Activated T-helper 2 cell treated with anti-CD3 and anti-CD28 coated beads, Interferon-gamma antibody, Interleukin-2, Interleukin-4, amounts not matched to agents 10 μg/mL and 5 μg/mL and 100 μg/mL, durations not matched to agents 14 hours and 24 hours and 36 hours (primary cell): ENCODE data around the gene GNB1L. TPM values are rescaled to one million over a fixed set of nuclear protein-coding genes. Genes with fewer than 3 reads are reported as not detected.

Experiments
- DNase-seq: peaks from one replicate; pipeline ENCODE4 v3.0.0; 2021; ENCODE audit warnings: low spot score
- H3K27ac Mint-ChIP-seq: one replicate; pipeline ENCODE4 v1.8.0; 2021; ENCODE audit warnings: mixed read lengths
- H3K27me3 Mint-ChIP-seq: one replicate; pipeline ENCODE4 v1.8.0; 2021; ENCODE audit warnings: low read depth, mixed read lengths
- H3K36me3 Mint-ChIP-seq: one replicate; pipeline ENCODE4 v1.8.0; 2021; ENCODE audit warnings: low read depth, mixed read lengths
- H3K4me1 Mint-ChIP-seq: one replicate; pipeline ENCODE4 v1.8.0; 2021; ENCODE audit warnings: low read depth, mixed read lengths
- H3K4me3 Mint-ChIP-seq: one replicate; pipeline ENCODE4 v1.8.0; 2021; ENCODE audit warnings: low read depth, mild to moderate bottlenecking, moderate library complexity, mixed read lengths
- H3K9me3 Mint-ChIP-seq: one replicate; pipeline ENCODE4 v1.8.0; 2021; ENCODE audit warnings: mixed read lengths
- intact Hi-C: fragments of 100-400 bp; cut with micrococcal nuclease; formaldehyde crosslinking; loops from one replicate; pipeline ENCODE4 v1.15.1; 2023
- total RNA-seq: library from RNA; stranded (reverse); gene quantifications from 2 replicates; pipeline ENCODE4 v1.2.3, GENCODE V29; 2022

Gene GNB1L
- total RNA-seq, result 14.7 and 17.7 TPM in 2 replicates

- H3K27me3 Mint-ChIP-seq, result no peaks in the 10 kb centered on the region
- H3K9me3 Mint-ChIP-seq, result no peaks in the 10 kb centered on the region
- H3K36me3 Mint-ChIP-seq, result peaks cover 41% of the 10 kb centered on the region
- intact Hi-C loops, result loop anchor here (1.0 to 5.0 kb wide), 4 partner anchors 37 to 262 kb away; partner anchors contain the start of genes COMT, RANBP1, TRMT2A and TXNRD2
- peaks cover 35% of the 10 kb centered on the region for H3K4me1 Mint-ChIP-seq
- H3K4me3 Mint-ChIP-seq, result peak within 1 kb of the TSS; percentile 98
- peak; percentile 95 for DNase-seq
- peak within 1 kb of the TSS; percentile 93 for H3K27ac Mint-ChIP-seq
These were observed at the start of gene GNB1L, which contains the start of gene RTL10 for GRCh38 chr22:19854778-19855503. GNB1L (minus strand) TSS chr22:19854874; CDS start chr22:19821355, 33,519 bp downstream. RTL10 (minus strand) TSS chr22:19854874; CDS start chr22:19852261, 2,613 bp downstream.

DNA sequence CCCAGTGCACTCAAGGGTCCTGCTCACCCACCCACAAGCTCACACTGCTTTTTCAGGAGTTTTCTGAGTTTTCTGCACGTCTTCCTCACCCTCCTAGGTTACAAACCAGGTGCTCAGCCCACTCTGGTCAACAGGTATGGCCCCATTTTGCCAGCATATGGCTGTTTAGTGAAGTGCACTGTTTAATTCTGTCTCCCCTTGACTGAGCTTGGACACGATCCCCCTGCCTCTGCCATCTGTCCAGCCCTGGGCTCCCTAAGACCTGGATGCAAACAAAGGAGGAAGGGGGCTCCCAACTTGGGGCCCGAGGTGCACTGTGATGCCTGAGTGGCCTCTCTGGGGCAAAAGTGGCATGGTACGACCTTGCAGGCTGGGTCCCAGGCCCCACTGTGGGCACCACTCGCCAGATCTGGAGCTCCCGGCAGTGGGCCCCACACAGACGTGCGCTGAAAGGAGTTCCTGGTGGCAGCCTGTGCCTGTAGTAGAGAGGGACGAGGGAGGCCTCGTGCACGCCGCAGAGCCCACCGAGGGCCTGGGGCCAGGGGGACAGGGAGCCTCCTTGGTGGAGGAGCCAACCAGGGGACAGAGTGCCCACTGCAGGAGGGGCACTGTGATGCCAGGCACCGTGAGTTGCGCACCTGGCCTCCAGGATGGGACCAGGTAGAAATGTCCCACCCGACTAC, 49.6 kb upstream of the GNB1L start:
- Mint-ChIP-seq H3K27me3 (no peaks in the 10 kb centered on the region), H3K4me1 (peaks cover under 1% of the 10 kb centered on the region), H3K27ac (no peak overlapping the region), H3K9me3 (no peaks in the 10 kb centered on the region), H3K36me3 (no peaks in the 10 kb centered on the region), H3K4me3 (no peak overlapping the region)
- intact Hi-C loops, result no loop called here
- DNase-seq, result no peak

DNA sequence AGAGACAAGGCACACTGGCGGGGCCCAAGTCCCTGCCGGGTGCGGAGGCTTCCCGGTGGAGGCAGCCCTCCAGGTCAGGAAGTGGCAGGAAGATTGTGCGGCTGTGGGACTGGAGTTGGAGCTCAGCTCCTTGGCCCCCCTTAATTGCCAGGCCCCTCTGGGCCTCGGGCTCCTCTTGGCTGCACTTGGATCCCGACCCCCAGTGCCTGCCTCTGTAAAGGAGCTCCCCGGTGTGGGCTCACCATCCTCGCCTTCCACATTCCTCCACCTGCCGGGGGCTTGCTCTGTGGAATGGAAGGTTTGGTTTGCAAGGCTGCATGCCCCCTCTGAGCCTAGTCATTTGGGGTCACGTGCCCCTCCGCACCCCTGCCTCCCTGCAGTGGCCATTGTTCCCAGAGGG, 48.8 kb upstream of the GNB1L start:
- Mint-ChIP-seq H3K27ac (no peak overlapping the region), H3K36me3 (no peaks in the 10 kb centered on the region), H3K4me3 (no peak overlapping the region), H3K27me3 (no peaks in the 10 kb centered on the region), H3K4me1 (no peaks in the 10 kb centered on the region), H3K9me3 (no peaks in the 10 kb centered on the region)
- intact Hi-C loops, result no loop called here
- DNase-seq, result no peak

DNA sequence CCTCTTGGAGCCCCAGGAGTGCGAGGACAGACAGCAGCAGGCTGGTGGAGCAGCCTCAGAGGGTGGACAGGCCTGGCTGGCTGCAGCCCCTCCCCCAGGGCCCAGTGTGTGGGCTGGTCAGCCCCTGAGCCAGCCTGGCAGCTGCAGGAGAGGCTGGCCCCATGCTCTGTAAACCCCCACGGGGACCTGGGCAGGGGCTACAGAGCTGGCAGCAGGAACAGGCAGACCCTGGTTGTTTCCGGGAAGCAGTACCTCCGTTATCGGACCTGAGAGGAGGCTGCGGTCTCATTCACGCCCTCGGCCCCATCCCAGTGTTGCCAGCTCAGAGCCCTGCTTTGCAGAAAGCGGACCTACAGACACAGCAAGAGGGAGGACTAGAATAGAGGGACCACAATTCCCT, 48.4 kb upstream of the GNB1L start:
- H3K4me3 Mint-ChIP-seq, result no peak overlapping the region
- no peaks in the 10 kb centered on the region for H3K9me3 Mint-ChIP-seq
- H3K4me1 Mint-ChIP-seq, result no peaks in the 10 kb centered on the region
- intact Hi-C loops, result no loop called here
- no peak for DNase-seq
- H3K27me3 Mint-ChIP-seq, result no peaks in the 10 kb centered on the region
- H3K27ac Mint-ChIP-seq, result no peak overlapping the region
- H3K36me3 Mint-ChIP-seq, result no peaks in the 10 kb centered on the region

DNA sequence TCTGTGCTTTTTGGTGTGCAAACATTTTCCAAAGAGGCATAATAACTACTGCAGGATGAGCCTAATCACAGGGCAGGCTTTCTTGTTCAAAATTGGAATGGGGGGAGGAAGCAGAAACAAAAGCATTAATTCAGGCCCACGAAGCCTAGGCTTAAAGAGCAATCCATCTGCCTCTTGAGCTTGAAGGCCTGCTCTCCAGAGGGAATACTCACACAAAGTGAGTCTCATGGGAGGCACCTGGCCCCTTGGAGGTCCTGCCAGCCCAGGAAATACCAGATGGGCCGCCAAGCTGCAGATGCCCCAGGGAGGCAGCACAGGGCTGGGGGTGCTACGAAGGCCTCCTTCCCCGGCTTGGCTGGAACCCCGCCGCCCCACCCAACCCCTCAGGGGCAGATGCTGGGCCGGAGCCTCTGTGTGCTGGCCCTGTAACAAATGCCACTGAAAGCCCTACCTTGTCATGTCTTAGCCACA, 47.6 kb upstream of the GNB1L start:
- intact Hi-C loops, result no loop called here
- no peaks in the 10 kb centered on the region for H3K4me1 Mint-ChIP-seq

GRCh38 chr22:19901577-19902244, 47.0 kb upstream of the GNB1L start:
- no peak overlapping the region for H3K4me3 Mint-ChIP-seq

More for the DNA sequence above, 47.6 kb upstream of the GNB1L start:
- DNase-seq, result no peak
- Mint-ChIP-seq H3K4me3 (no peak overlapping the region), H3K9me3 (no peaks in the 10 kb centered on the region), H3K27ac (no peak overlapping the region), H3K36me3 (no peaks in the 10 kb centered on the region), H3K27me3 (no peaks in the 10 kb centered on the region)

GRCh38 chr22:19900707-19901436, 46.2 kb upstream of the GNB1L start:
- H3K27me3 Mint-ChIP-seq, result no peaks in the 10 kb centered on the region
- H3K4me3 Mint-ChIP-seq, result no peak overlapping the region
- intact Hi-C loops, result no loop called here
- DNase-seq, result no peak
- no peaks in the 10 kb centered on the region for H3K36me3 Mint-ChIP-seq
- peaks cover 1% of the 10 kb centered on the region for H3K4me1 Mint-ChIP-seq
- H3K27ac Mint-ChIP-seq, result no peak overlapping the region
- no peaks in the 10 kb centered on the region for H3K9me3 Mint-ChIP-seq

More at GRCh38 chr22:19901577-19902244, 47.0 kb upstream of the GNB1L start:
- H3K27ac Mint-ChIP-seq, result no peak overlapping the region
- H3K9me3 Mint-ChIP-seq, result no peaks in the 10 kb centered on the region
- H3K4me1 Mint-ChIP-seq, result peaks cover 1% of the 10 kb centered on the region
- H3K27me3 Mint-ChIP-seq, result no peaks in the 10 kb centered on the region
- H3K36me3 Mint-ChIP-seq, result no peaks in the 10 kb centered on the region
- intact Hi-C loops, result no loop called here
- DNase-seq, result no peak

DNA sequence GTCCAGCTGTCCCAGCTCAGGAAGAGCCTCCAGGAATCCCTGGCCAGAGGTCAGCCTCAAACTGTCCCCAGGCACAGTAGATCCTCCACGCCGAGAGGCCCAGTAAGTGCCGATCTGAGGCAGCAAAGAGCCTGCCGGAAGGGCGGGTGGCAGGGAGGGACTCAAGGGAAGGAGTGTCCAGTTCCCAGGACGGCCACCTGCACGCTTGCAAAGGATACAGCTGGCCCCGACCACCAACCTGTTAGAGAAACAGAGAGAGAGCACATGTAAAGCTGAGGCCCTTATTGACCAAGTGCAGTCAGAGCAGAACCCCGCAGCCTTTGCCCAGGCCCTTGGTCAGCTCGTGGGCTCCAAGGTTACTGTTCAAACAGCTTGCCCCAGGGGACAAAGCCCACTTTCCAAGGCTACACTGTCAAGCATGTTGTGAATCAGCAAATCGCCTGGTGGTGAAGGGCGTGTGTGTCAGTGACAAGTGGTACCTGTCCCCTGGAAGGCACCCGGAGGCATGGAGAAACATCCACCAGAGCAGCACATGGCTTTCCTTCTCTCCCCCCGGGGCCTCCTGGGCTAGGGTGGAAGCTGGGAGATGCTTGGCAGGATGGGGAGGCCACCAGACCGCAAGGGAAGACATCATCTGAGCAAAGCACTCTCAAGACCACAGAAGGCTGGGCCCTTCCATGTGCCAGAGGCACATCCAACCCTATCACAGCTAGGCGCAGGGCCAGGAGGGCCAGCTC, 44.3 kb upstream of the GNB1L start:
- H3K4me1 Mint-ChIP-seq, result peaks cover 1% of the 10 kb centered on the region
- no peaks in the 10 kb centered on the region for H3K27me3 Mint-ChIP-seq
- H3K36me3 Mint-ChIP-seq, result peaks cover 4% of the 10 kb centered on the region
- H3K9me3 Mint-ChIP-seq, result no peaks in the 10 kb centered on the region
- no peak for DNase-seq
- no peak overlapping the region for H3K27ac Mint-ChIP-seq
- no peak overlapping the region for H3K4me3 Mint-ChIP-seq
- intact Hi-C loops, result no loop called here

- H3K4me3 Mint-ChIP-seq, result no peak overlapping the region
These were observed 43.5 kb upstream of the GNB1L start for GRCh38 chr22:19898145-19898544.

DNA sequence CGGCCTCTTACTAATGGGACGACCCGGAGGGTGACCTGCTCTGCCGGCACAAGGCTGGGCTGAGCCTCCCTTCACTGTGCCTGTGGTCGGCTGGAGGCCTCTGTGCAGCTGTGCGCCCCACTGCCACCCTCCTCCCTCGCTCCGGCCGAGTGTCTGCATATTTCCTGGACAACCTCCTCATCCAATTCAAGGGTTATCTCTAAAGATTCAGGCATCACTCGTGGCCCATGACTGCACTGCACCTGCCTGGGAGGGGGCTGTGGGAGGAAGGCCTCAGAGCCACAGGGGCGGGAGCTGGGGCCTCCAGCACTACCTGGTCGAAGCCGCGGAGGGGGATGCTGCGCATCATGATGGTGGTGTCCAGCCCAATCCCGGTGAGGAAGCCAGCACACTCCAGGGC, 43.1 kb upstream of the GNB1L start:
- H3K27me3 Mint-ChIP-seq, result no peaks in the 10 kb centered on the region
- H3K9me3 Mint-ChIP-seq, result no peaks in the 10 kb centered on the region
- no peak for DNase-seq
- no peak overlapping the region for H3K4me3 Mint-ChIP-seq
- intact Hi-C loops, result no loop called here
- H3K4me1 Mint-ChIP-seq, result peaks cover 4% of the 10 kb centered on the region
- peaks cover 9% of the 10 kb centered on the region for H3K36me3 Mint-ChIP-seq
- no peak overlapping the region for H3K27ac Mint-ChIP-seq

More at GRCh38 chr22:19898145-19898544, 43.5 kb upstream of the GNB1L start:
- H3K4me1 Mint-ChIP-seq, result peaks cover 1% of the 10 kb centered on the region
- peaks cover 9% of the 10 kb centered on the region for H3K36me3 Mint-ChIP-seq
- DNase-seq, result no peak
- no peaks in the 10 kb centered on the region for H3K27me3 Mint-ChIP-seq
- H3K9me3 Mint-ChIP-seq, result no peaks in the 10 kb centered on the region
- no peak overlapping the region for H3K27ac Mint-ChIP-seq
- intact Hi-C loops, result no loop called here

DNA sequence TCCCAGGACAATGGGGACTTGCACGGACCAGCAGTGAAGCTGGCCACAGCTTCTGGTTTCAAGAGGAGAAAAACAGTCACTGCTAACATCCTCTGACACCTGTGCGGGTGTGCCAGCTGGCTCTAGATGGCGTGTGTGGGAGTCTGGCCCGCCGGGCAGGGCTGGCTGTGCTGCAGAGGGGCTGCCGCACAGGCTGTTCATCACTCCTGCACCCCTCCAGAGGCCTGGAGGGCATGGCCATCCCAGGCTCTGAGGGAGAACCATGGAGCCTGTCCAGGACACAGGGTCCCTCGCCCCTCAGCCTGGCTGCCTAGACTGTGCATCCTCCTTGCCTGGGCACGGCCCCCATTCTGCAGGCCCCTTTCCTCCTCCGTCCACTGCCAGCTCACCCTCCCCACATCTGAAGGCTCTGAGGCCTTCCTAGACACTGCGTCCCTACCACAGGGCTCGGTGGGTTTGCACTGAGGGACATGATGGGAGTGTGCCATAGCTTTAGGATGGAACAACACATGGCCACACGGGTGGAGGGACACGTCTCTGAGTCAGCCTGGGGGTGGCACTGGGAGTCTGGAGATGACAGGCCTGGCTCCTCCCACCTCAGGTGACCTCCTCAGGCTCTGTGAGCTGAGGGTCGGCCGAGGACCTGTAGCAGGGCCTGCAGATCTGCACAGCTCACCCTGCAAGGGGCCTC, 42.1 kb upstream of the GNB1L start:
- no peak overlapping the region for H3K27ac Mint-ChIP-seq
- no peaks in the 10 kb centered on the region for H3K9me3 Mint-ChIP-seq
- no peak for DNase-seq
- no peak overlapping the region for H3K4me3 Mint-ChIP-seq
- no peaks in the 10 kb centered on the region for H3K27me3 Mint-ChIP-seq
- H3K36me3 Mint-ChIP-seq, result peaks cover 11% of the 10 kb centered on the region
- intact Hi-C loops, result no loop called here
- H3K4me1 Mint-ChIP-seq, result peaks cover 12% of the 10 kb centered on the region
